ENCODE measurements around the gene PRDX5. TPM values are rescaled to one million over a fixed set of nuclear protein-coding genes. Genes with fewer than 3 reads are reported as not detected.

The PRDX5 gene
- total RNA-seq, 1 experiment from 2014 or later: 267 TPM

GRCh38 chr11:64305691-64306562 is 12.0 kb upstream of the PRDX5 start:
- DNase-seq (ENCODE audit: low read depth, low spot score) (peak; percentile 39), ATAC-seq (peak; percentile 31)
- TF ChIP-seq POLR2AphosphoS5 (IDR thresholded peaks at IDR 0.05; ENCODE audit: low read depth, low read length): peak; percentile 62
- TF ChIP-seq ZNF274 (IDR thresholded peaks at IDR 0.05; ENCODE audit: low read depth, low read length): no peak
- TF ChIP-seq YY1 (IDR thresholded peaks at IDR 0.05; ENCODE audit: extremely low read depth, insufficient replicate concordance, low read depth, low read length): peak; percentile 8
- TF ChIP-seq CTCF (IDR thresholded peaks at IDR 0.05 in 2 of 3, conservative IDR thresholded peaks at IDR 0.05 in 1 of 3; ENCODE audit: borderline replicate concordance in 1 of 3, insufficient read depth in 1 of 3, low read depth in 2 of 3, low read length in 2 of 3): peak in 2 of 3 experiments; percentile 18 to 32; a peak in 2 of 6 replicates
- TF ChIP-seq ATF3 (IDR thresholded peaks at IDR 0.05): no peak
- TF ChIP-seq POLR2A (IDR thresholded peaks at IDR 0.05; ENCODE audit: borderline replicate concordance, extremely low read depth, insufficient read depth, insufficient read length): peak; percentile 85
- no peak for TF ChIP-seq REST (IDR thresholded peaks at IDR 0.05; ENCODE audit: low read depth)
- no peak for TF ChIP-seq CBX3 (IDR thresholded peaks at IDR 0.05; ENCODE audit: low read depth)
- peak; percentile 41; the same call in 1 of the 2 replicates for TF ChIP-seq ZFX (IDR thresholded peaks at IDR 0.05)
- TF ChIP-seq EGR1 (IDR thresholded peaks at IDR 0.05; ENCODE audit: low read depth): no peak
- H3K4me1 ChIP-seq (ENCODE audit: control insufficient read depth in 1 of 2, insufficient read depth in 2 of 2, low read length in 2 of 2): peaks cover 12 to 48% of the 10 kb centered on the region in 2 experiments; a peak in 3 of 4 replicates
- peak overlapping the region; percentile 67 to 81 for H3K4me3 ChIP-seq (replicated peaks in 1 of 2; ENCODE audit: low read depth in 1 of 2, low read length in 2 of 2)
- H3K79me2 ChIP-seq (ENCODE audit: insufficient read depth, low read length): peaks cover 35% of the 10 kb centered on the region
- no TSS peak for BruUV-seq (replicated peaks)
- peak overlapping the region; percentile 98 for H3K4me2 ChIP-seq (ENCODE audit: low read length)
- H4K20me1 ChIP-seq (ENCODE audit: insufficient read depth): no peaks in the 10 kb centered on the region
- peaks cover 0 to 8% of the 10 kb centered on the region in 2 experiments; a peak in 1 of 4 replicates for H3K36me3 ChIP-seq (ENCODE audit: control insufficient read depth in 1 of 2, insufficient read depth in 2 of 2, low read length in 2 of 2)
- ChIA-PET POLR2A (interaction anchor here (0.7 to 5.5 kb wide), 5 partner anchors 12 to 1465 kb away, joined by 3 to 30 read pairs (median 5); partner anchors contain the start of genes PRDX5, STIP1 and TRMT112), RAD21 (ENCODE audit: low non-redundant PET in 1 of 2, low total read pairs in 2 of 2, uncharacterized antibody in 2 of 2, unreplicated experiment in 2 of 2) (interaction anchor here in 1 of 2 experiments (1.6 to 2.5 kb wide), 2 partner anchors 12 to 101 kb away, joined by 6 to 7 read pairs; partner anchors contain the start of gene PRDX5), CTCF (interaction anchor here (1.0 to 5.8 kb wide), 6 partner anchors 12 to 101 kb away, joined by 3 to 80 read pairs (median 22); partner anchors contain the start of genes FERMT3, PRDX5 and TRMT112)
- H3K9me3 ChIP-seq (ENCODE audit: control insufficient read depth in 1 of 2, insufficient read depth in 1 of 2, low read depth in 1 of 2, low read length in 2 of 2): no peaks in the 10 kb centered on the region
- no peak overlapping the region for H2AFZ ChIP-seq (ENCODE audit: low read depth, low read length, poor library complexity, severe bottlenecking)
- peak overlapping the region; percentile 92 for H3K9ac ChIP-seq (ENCODE audit: low read length)
- H3K27ac ChIP-seq (ENCODE audit: low read depth, low read length): peak overlapping the region; percentile 96
- H3K27me3 ChIP-seq (ENCODE audit: insufficient read depth, low read length): no peaks in the 10 kb centered on the region
- H3K9me2 ChIP-seq (ENCODE audit: insufficient read depth): no peaks in the 10 kb centered on the region
- intact Hi-C loops (cut with micrococcal nuclease): loop anchor here (2.0 to 5.0 kb wide), 3 partner anchors 36 to 65 kb away; partner anchors contain the start of genes CCDC88B, FKBP2 and PLCB3

All from HCT116 (cell line).